Fibroblast of the conjunctiva (primary cell): ENCODE measurements around the gene NCF4.

ENCODE experiments used
- DNase-seq: peaks from one replicate; pipeline ENCODE4 v3.0.0-alpha.2; 2010; ENCODE audit warnings: low read depth

The NCF4 gene

GRCh38 chr22:36897611-36898010 lies 36.8 kb downstream of the NCF4 start:
- no peak for DNase-seq

GRCh38 chr22:36898690-36899089 lies 37.9 kb downstream of the NCF4 start:
- DNase-seq = no peak

DNA sequence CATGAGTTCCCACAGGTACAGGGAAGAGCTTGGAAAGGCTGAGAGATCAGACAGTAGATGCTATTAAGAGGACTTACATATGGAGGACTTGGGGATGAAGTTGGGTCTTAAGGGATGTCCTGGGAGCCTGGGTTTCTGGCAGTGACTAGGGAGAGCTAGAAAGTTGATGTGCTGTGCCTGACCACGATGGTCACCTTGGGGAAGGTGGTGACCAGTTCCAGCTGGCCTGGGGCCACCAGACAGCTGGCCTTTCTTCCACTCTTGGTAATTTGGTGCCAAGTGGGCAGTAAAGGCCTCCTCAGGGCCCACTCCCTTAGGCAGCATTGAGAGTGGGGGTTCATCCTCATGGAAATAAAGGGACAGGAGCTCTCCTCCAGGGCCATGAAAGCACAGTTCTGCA lies 38.7 kb downstream of the NCF4 start:
- no peak for DNase-seq

DNA sequence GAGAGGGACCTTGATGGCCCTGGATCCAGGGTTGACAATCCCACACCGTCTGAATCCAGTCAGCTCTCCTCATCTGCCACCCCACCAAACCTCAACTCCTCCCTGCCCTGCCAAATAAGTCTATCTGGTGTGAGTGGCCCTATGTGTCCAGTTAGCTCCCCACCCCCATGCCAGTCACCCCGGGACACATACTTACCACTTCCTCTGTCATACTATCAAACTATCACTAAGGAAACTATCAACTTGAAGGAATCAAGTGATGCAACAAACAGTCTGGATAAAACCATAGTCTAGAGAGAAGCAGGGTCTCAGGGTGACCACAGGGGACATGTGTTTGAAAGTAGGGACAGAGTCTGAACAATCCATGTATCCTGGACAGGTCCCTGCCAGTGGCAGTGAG lies 39.4 kb downstream of the NCF4 start:
- no peak for DNase-seq

GRCh38 chr22:36900880-36901279 lies 40.1 kb downstream of the NCF4 start:
- no peak for DNase-seq

GRCh38 chr22:36901411-36902142 lies 40.8 kb downstream of the NCF4 start:
- no peak for DNase-seq

DNA sequence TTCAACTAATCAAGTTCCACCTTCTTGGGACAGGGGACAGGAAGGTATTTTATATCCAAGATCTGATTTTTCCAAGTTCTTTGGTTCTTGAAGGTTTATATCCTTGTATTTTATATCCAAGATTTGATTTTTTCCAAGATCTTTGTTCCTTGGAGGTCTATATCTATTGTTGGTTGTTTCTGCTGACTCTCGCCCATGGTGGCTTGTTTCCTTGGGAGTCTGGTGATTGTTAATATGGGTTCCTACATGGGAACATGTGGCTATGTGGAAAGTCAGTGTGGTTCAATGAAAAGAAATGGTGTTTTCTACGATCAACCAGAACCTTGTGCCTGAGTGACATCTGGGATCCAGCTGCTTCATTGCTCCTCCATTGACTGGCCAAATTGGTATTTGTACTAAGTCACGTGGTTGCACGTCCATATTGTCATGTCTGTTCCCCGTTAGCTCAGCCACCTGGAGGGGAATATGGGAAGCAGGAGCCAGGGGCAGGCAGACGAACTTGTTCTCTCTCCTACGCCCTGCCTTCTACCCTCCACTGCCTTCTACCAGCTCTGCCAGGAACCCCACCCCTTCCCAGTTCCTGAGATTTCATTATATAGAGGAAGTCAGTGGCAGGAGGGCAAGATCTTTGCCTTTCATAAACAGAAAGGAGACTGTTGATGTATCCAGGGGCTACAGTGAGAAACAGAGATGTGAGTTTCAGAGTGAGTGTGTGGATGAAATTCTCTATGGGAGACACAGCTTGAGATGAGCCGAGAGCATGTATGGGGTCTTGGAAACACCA lies 41.5 kb downstream of the NCF4 start:
- DNase-seq = no peak

DNA sequence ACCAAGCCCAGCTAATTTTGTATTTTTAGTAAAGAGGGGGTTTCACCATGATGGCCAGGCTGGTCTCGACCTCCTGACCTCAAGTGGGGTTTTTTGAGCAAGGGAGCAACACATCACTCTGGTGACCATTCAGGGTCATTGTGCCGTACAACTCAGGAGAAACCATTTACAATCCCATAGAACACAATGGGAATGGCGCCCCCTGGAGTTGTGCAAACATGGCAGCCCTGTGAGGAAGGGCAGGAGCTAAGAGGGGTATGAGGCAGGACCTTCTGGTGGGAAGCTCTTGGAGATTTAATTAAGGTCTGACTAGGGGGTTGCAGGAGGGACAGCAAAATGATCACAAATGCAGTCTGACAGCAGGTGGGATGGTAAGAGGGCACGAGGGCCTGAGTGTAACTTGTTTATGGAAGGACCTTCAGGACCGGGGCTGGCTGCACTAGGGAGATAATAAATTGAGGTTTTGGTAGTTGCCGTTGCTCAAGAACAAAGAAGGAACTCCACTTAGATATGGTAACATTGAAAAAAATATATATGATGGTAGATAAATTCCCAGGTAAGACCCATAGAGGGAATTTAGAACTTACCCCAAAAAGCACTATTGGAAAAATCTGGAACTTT lies 43.6 kb downstream of the NCF4 start:
- DNase-seq = no peak

GRCh38 chr22:36907253-36908195 lies 46.7 kb downstream of the NCF4 start:
- DNase-seq = no peak

- DNase-seq = no peak
Observed at GRCh38 chr22:36910461-36910860, 49.7 kb downstream of the NCF4 start.

GRCh38 chr22:36911887-36912661 lies 51.3 kb downstream of the NCF4 start:
- no peak for DNase-seq

DNA sequence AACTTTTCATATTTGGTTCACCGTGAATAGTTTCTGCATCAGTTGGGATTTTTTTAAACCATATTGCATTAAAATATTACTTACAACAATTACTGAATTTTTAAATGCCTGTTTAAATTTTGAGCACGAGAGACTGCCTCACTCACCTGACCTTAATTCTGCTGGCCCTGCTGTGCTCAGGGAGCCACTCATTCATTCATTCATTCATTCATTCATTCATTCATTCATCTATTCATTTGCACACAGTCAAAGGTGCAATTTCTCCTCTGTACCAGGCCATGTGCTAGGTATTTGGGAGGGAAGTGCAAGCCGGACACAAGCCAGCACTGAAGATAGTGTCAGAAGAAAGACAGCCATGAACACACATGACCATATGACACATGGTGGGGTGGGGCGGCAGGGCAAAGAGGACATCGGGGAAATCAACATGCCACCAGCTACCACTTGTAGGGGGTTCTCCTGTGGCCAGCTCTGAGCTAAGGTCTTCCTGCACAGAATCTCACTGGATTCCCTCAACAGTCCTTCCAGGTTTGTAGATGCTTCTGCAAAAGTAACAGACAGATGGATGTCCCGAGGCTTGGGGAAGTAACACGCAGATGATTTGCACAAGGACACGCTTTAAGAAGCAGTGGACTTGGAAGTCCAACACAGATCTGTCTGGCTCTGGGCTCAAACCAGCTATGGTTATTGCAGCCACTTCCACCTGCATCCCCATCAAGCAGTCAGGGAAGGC lies 52.1 kb downstream of the NCF4 start:
- no peak for DNase-seq

DNA sequence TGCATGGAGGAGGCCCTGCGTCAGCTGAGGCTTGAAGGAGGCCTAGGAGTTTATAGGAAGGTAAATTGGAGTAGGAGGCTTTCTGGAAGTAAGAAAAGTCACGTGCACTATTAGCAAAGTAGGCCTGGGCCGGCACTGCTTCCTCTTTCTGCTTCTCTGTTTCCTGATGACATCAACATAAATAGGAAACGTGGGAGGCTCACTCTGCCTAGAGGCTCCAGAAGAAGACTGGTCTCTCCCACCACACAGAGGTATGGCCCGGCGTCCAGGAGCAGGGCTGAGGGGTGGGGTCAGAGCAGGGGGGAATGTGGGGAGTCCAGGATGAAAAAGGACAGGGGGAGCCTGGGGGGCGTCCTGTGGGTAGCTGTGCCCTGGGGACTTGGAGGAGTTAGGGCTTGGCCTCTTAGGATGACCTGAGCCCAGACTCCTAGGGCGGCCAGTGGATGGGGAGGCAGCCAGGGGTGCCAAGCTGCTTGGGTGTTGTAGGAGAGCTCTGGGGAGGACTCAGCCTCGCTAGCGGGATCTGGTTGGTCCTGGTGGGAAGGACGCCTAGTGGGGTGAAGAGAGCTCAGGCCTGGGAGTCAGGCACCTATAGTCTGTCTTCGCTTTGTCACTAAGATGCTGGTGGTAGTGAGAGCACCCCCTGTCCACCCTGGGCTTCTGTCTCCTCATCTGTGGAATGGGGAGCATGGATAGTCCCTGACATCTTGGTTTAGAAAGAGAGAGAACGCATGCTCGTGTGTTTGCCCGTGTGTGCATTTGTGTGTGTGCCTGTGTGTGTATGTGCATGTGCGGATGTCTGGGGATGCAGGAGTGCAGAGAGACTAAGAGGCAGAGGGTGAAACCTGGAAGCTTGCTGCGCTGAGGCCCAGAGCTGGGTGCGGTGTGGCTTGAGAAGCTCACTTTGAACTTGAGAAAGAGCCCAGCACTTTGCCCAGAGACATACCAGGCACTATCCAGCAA lies 52.9 kb downstream of the NCF4 start, which contains the start of gene CSF2RB:
Gene CSF2RB, plus strand, starts transcription at position 202 of the 963 bp plus-strand sequence. CDS start 8,580 bp downstream, outside the sequence.
- DNase-seq = no peak

GRCh38 chr22:36914390-36914752 lies 53.6 kb downstream of the NCF4 start:
- DNase-seq = no peak

- no peak for DNase-seq
Observed at GRCh38 chr22:36916034-36916433, 55.2 kb downstream of the NCF4 start.

DNA sequence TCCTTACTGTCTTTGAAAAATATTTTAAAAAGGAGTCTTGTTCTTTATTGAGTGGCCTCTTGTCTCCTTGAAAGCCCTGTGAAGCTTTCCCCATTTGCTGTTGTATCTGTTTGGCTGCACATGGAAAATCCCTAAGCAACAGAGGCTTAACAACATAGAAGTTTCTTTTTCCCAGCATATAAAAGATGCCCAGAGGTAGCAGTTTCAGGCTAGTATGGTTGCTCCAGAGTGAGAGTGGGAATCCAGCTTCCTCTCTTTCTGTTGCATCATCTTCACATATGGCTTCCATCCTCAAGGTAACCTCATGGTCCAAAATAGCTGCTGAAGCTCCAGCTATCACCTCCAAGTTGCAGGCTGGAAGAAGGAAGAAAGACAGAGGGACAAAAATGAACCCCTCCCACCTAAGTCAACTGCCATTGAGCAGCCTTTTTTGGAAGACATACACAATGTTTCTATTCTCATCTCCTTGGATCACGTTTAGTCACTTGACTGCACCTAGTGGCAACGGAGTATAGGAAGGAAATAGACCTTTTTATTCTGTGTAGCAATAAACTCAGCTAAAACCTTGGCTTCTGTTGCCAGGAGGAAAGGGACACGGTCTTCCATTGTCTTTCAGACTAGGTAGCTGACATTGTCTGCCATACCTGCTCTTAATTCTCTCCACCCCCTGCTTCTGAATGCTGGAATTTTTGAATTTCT lies 57.9 kb downstream of the NCF4 start:
- no peak for DNase-seq

GRCh38 chr22:36921309-36922104 lies 60.7 kb downstream of the NCF4 start:
- no peak for DNase-seq

DNA sequence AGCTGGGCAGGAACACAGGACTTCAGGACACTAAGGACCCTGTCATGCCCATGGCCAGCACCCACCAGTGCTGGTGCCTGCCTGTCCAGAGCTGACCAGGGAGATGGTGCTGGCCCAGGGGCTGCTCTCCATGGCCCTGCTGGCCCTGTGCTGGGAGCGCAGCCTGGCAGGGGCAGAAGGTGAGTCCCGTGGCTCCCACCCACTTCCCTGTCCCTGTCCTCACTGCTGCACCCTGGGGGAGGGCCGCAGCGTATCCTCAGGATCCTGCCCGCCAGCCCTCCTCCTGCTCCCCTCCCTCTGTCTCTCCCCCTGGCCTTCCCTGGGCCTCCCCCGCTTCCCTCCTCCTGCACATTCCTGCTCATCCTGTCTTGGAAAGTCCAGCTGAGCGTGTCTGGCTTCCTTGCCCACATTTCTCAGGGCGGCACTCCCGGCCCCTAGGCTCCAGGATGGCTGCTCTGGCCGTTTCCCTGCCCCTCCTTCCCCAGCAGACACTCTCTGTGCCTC lies 61.4 kb downstream of the NCF4 start:
- no peak for DNase-seq
